Raji (cell line): ENCODE data around the gene RPL10.

Experiments
- POLR2A ChIP-seq: IDR thresholded peaks from 2 replicates; pipeline ENCODE4 v1.6.1; 2011; ENCODE audit warnings: low read depth, low read length, control low read depth; ENCODE audit not compliant: insufficient read depth

The RPL10 gene

GRCh38 chrX:154380787-154381186 is 17.4 kb upstream of the RPL10 start:
- no peak for TF ChIP-seq POLR2A

GRCh38 chrX:154381271-154381670 is 16.9 kb upstream of the RPL10 start:
- TF ChIP-seq POLR2A: no peak

- TF ChIP-seq POLR2A: no peak
Measured at GRCh38 chrX:154382483-154383069, 15.6 kb upstream of the RPL10 start.

- TF ChIP-seq POLR2A: no peak
Measured at GRCh38 chrX:154383359-154384283, 14.6 kb upstream of the RPL10 start.

GRCh38 chrX:154384284-154384892 is 13.8 kb upstream of the RPL10 start:
- no peak for TF ChIP-seq POLR2A

GRCh38 chrX:154396973-154397887 is 947 bp upstream of the RPL10 start:
- TF ChIP-seq POLR2A: peak; percentile 38; the same call in 1 of the 2 replicates

GRCh38 chrX:154398668-154399526 is 720 bp downstream of the RPL10 start:
- no peak for TF ChIP-seq POLR2A

- TF ChIP-seq POLR2A: no peak
Measured at GRCh38 chrX:154399527-154400368, 1.6 kb downstream of the RPL10 start.

GRCh38 chrX:154400369-154400817 is 2.2 kb downstream of the RPL10 start:
- 0 out of 2 replicates have a peak, but pooled peaks have one; percentile 3 for TF ChIP-seq POLR2A

- TF ChIP-seq POLR2A: peak; percentile 46
Measured at GRCh38 chrX:154401045-154401799, 3.0 kb downstream of the RPL10 start.

- TF ChIP-seq POLR2A: peak; percentile 14; the same call in 1 of the 2 replicates
Measured at GRCh38 chrX:154401918-154402621, 3.9 kb downstream of the RPL10 start.
